ENCODE data around the gene TFCP2L1.

The TFCP2L1 gene

GRCh38 chr2:121211689-121212151 is 73.3 kb downstream of the TFCP2L1 start:
- TF ChIP-seq, protein P1, sequence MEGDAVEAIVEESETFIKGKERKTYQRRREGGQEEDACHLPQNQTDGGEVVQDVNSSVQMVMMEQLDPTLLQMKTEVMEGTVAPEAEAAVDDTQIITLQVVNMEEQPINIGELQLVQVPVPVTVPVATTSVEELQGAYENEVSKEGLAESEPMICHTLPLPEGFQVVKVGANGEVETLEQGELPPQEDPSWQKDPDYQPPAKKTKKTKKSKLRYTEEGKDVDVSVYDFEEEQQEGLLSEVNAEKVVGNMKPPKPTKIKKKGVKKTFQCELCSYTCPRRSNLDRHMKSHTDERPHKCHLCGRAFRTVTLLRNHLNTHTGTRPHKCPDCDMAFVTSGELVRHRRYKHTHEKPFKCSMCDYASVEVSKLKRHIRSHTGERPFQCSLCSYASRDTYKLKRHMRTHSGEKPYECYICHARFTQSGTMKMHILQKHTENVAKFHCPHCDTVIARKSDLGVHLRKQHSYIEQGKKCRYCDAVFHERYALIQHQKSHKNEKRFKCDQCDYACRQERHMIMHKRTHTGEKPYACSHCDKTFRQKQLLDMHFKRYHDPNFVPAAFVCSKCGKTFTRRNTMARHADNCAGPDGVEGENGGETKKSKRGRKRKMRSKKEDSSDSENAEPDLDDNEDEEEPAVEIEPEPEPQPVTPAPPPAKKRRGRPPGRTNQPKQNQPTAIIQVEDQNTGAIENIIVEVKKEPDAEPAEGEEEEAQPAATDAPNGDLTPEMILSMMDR (conservative IDR thresholded peaks at IDR 0.05; ENCODE audit: low read depth, low read length): no peak
- no peak overlapping the region for H3K4me3 ChIP-seq (ENCODE audit: low read length)
- no peak for DNase-seq (ENCODE audit: low read depth)

DNA sequence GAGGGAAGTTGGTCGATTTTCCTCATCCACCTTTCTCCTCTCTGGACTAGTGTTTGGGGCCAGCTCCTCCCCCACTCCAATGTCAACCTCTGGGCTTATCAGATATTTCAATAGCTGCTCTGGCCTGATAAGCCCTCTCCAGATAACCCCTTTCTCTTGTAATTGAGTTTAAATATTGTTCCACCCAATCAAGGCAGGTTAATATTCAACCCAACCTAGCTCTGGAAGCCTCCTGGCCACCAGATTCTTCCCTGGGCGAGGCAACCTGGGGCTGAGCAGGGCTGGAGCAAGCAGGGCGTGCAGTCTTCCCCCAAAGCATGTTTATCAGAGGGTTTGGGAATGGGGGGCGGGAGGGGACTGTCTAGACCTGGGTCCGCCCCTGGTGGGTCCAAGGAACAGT is 73.8 kb downstream of the TFCP2L1 start:
- no peak overlapping the region for H3K4me3 ChIP-seq (ENCODE audit: low read length)
- TF ChIP-seq, protein P1 (conservative IDR thresholded peaks at IDR 0.05; ENCODE audit: low read depth, low read length): no peak
- DNase-seq (ENCODE audit: low read depth): no peak

DNA sequence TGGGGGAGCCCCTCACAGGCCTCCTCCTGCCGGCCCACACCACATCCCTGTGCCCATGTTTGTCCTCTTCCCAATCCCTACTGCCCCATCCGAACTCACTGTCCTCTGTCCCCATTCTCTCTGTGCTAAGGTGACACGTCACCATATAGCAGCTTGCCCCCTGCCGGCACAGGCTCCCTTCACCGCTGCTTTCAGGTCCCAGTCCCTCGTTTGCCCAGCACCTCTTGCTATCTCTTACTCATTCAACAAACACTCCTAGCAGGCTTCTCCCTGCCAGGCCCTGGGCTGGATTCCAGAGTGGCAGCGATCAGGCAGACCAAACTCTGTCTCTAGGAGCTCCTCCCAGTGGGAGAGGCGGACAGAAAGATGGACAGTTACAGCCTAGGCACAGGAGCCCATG is 74.3 kb downstream of the TFCP2L1 start:
- no peak for DNase-seq (ENCODE audit: low read depth)
- no peak overlapping the region for H3K4me3 ChIP-seq (ENCODE audit: low read length)
- TF ChIP-seq, protein P1 (conservative IDR thresholded peaks at IDR 0.05; ENCODE audit: low read depth, low read length): no peak

GRCh38 chr2:121209014-121209610 is 75.9 kb downstream of the TFCP2L1 start:
- TF ChIP-seq, protein P1 (conservative IDR thresholded peaks at IDR 0.05; ENCODE audit: low read depth, low read length): no peak
- DNase-seq (ENCODE audit: low read depth): no peak
- no peak overlapping the region for H3K4me3 ChIP-seq (ENCODE audit: low read length)

GRCh38 chr2:121207494-121207893 is 77.5 kb downstream of the TFCP2L1 start:
- TF ChIP-seq, protein P1 (conservative IDR thresholded peaks at IDR 0.05; ENCODE audit: low read depth, low read length): no peak
- H3K4me3 ChIP-seq (ENCODE audit: low read length): no peak overlapping the region
- DNase-seq (ENCODE audit: low read depth): no peak

- TF ChIP-seq, protein P1 (conservative IDR thresholded peaks at IDR 0.05; ENCODE audit: low read depth, low read length): no peak
- no peak overlapping the region for H3K4me3 ChIP-seq (ENCODE audit: low read length)
- no peak for DNase-seq (ENCODE audit: low read depth)
Measured at GRCh38 chr2:121205321-121205942, 79.6 kb downstream of the TFCP2L1 start.

Measured in retinal pigment epithelial cell (primary cell).